ENCODE results near the gene IKZF3.
"Not testable (repeated sequence)": the region's sequence is repeated elsewhere in the genome, so short reads cannot be mapped to it uniquely, and the experiment has no call there.

Gene IKZF3

GRCh38 chr17:39754161-39754957 lies 109.8 kb downstream of the IKZF3 start:
- DNase-seq, result peak; percentile 88 to 90

DNA sequence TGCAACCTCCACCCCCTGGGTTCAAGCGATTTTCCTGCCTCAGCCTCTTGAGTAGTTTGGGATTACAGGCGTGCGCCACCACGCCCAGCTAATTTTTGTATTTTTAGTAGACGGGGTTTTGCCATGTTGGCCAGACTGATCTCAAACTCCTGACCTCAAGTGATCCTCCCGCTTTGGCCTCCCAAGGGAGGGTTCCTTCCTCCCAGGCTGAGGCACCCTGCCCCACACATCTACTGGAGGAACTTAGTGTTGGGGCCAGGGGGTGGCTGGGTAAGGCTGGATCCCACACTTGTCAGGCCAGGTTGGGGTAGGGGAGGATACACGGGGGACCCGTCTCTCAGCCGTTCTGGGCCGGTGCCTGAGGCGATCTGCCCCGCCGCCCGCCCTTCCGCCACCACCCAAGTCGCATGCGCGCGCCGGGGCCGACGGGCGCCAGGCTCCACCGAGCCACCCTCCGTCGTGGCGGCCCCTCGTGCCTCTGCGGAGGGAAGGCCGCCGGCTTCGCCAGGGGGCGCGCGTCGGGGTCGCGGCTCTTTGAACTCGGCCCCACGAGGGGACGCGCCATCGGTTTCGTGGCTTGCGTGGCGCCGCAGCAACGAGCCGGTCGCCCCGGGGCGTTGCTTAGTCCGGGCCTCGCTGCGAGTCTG lies 110.5 kb downstream of the IKZF3 start:
- DNase-seq, result peak; percentile 43 to 56

DNA sequence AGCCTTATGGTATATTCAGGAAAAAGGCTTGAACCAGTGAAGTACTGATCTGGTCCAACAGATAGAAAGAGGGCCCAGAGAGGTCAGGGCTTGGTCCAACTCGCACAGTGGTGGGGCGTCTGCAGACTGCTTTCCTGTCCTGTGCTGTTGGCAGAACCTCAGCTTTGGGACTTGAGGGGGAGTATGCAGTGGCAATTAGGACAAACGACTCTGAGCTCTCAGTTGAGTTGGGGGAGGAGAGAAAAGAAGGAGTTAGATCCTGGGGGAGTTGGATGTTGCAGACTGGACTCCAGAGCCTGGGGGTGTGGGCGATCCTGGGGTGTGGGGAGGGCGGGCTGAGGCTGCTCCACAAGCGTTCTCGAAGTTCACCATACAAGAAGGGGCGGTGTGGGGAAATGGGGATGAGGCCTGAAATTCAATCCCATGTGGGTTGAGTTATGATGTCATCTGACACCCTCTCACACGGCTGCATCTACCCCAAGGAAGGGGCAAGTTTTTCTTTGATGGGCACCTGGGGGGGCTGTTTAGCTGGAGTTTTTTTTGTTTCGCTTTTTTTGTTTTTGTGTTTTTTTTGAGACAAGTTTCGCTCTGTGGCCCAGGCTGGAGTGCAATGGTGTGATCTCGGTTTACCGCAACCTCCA lies 111.8 kb downstream of the IKZF3 start:
- no peak for DNase-seq

DNA sequence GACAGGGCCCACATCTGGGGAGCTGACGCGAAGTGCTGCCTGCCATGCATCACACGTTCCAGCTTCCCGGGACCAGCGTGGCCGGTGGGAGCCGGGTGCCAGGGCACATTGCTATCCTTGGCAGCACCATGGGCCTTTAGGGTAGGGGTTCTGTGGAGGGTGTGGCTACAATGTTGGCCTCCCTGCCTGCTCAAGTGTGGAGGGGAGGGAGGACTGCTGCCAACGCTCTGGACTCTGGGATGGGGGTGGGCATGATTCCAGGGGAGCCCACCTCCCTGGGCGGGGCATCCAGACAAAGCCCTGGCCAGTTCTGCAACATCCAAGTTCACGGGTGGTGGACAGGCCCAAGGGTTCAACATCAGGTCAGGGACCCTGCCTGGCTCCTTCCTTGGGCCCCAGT lies 112.5 kb downstream of the IKZF3 start:
- DNase-seq, result no peak

- no peak for DNase-seq
Observed at GRCh38 chr17:39751016-39751543, 113.0 kb downstream of the IKZF3 start.

- DNase-seq, result peak in 1 of 2 experiments; percentile 5
Observed at GRCh38 chr17:39750131-39751015, 113.7 kb downstream of the IKZF3 start.

- DNase-seq, result not testable (repeated sequence)
Observed at GRCh38 chr17:39748444-39749034, 115.6 kb downstream of the IKZF3 start.

GRCh38 chr17:39747745-39748144 lies 116.4 kb downstream of the IKZF3 start:
- DNase-seq, result no peak

DNA sequence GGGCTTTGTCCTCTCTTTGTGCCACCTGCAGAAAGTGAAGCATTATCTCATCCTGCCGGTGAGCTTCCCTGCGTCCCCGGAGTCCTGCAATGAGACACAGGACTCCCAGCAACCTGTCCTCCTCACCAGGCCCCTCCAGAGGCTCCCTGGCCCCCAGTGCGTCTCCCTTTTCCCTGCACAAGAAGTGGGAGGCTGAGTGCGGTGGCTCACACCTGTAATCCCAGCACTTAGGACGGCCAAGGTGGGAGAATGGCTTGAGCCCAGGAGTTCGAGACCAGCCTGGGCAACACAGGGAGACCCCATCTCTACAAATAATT lies 118.0 kb downstream of the IKZF3 start:
- DNase-seq, result no peak

- no peak for DNase-seq
Observed at GRCh38 chr17:39745335-39746144, 118.6 kb downstream of the IKZF3 start.

- no peak for DNase-seq
Observed at GRCh38 chr17:39744836-39745215, 119.3 kb downstream of the IKZF3 start.

DNA sequence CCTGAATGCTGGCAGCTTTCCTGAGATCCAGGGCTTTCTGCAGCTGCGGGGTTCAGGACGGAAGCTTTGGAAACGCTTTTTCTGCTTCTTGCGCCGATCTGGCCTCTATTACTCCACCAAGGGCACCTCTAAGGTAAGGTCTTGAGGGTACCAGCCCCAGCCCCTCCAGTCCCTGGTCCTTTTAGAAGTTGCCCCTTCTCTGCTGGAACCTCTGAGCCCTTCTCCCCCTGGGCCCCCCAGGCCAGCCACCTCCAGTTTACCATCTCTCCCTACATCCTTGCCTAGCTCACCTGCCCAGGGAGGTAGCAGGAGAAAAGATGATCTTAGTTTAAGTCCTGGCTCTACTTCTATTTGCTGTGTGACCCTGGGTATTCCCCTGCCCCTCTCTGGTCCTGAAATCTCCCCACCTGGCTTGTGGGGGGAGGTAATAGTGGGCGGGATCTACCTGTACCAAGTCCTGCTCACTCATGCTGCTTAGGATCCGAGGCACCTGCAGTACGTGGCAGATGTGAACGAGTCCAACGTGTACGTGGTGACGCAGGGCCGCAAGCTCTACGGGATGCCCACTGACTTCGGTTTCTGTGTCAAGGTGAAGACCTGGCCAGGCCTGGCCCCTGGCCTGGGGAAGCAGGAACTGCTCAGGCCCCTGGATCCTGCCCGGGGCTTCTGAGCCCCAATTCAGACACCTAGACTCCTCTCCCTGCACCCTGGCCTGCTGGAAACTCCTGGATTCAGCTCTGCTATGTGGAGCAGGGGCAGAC lies 119.9 kb downstream of the IKZF3 start:
- DNase-seq, result no peak

- no peak for DNase-seq
Observed at GRCh38 chr17:39742856-39743436, 121.2 kb downstream of the IKZF3 start.

DNA sequence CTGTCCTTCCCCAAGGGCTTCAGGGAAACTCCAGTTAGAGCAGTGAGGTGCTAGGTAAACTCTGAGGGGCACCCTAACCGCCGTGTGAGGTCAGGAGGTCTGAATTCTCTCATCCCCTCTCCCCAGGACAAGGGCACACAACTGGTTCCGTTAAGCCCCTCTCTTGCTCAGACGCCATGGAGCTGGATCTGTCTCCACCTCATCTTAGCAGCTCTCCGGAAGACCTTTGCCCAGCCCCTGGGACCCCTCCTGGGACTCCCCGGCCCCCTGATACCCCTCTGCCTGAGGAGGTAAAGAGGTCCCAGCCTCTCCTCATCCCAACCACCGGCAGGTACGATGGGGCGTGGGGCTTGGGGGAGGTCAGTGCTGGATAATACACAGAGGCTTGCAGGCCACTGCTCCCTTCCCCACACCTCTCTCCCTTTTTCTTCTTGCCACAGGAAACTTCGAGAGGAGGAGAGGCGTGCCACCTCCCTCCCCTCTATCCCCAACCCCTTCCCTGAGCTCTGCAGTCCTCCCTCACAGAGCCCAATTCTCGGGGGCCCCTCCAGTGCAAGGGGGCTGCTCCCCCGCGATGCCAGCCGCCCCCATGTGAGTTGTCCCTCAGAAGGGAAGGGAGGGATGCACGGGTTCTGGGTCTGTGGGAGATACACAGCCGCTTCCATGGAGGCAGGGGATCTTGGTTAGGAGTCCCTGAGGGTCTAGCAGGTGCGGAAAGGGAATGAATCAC lies 121.8 kb downstream of the IKZF3 start:
- no peak for DNase-seq

GRCh38 chr17:39740357-39741111 lies 123.6 kb downstream of the IKZF3 start:
- peak; percentile 26 to 51 for DNase-seq

DNA sequence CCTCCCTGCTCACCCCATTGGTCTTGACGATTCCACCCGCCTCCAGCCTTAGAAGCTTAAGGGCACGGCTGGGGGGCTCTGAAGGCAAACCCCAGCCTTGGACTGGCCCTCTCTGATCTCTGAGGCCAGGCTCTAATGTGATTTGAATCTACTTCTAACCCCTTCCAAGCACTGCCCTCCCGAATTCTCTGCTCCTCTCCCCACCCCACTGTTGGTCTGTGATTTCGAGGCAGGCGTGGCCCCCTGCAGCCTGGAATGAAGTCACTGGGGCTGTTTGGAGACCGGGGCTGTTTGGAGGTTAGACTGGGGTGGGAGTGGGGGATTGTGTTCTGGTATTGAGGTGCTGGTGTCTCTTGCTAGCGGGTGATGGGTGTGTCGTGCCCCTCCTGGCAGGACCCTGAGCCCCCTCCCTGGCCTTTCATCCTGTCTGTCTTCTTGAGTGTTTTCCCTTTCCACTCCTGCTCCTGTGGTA lies 124.2 kb downstream of the IKZF3 start:
- DNase-seq, result peak; percentile 13 to 31

GRCh38 chr17:39738983-39739884 lies 124.9 kb downstream of the IKZF3 start:
- DNase-seq, result peak; percentile 73 to 87

- peak; percentile 67 to 69 for DNase-seq
Observed at GRCh38 chr17:39738568-39738901, 125.6 kb downstream of the IKZF3 start.

Data from NCI-H2081 (cell line).